Bronchial epithelial cell (primary cell): Measurements from ENCODE around the gene ZNF423. TPM values are rescaled to one million over a fixed set of nuclear protein-coding genes. Genes with fewer than 3 reads are reported as not detected.

ENCODE experiments used
- DNase-seq: peaks from one replicate; pipeline ENCODE4 v3.0.0-alpha.2; 2010; ENCODE audit warnings: low read depth
- FAIRE-seq: peaks from 2 replicates; lab custom pipeline; 2011; peaks lifted over from hg19 to GRCh38; lab: Jason Lieb, UNC
- H3K27me3 ChIP-seq: 2 replicates; pipeline ENCODE4 v1.5.1; 2011; ENCODE audit warnings: low read length; ENCODE audit not compliant: control insufficient read depth, insufficient read depth
- H3K36me3 ChIP-seq: 2 replicates; pipeline ENCODE4 v1.5.1; 2011; ENCODE audit warnings: low read length; ENCODE audit not compliant: control insufficient read depth, insufficient read depth
- H3K4me3 ChIP-seq: 2 replicates; pipeline ENCODE4 v1.5.1; 2011; ENCODE audit warnings: mild to moderate bottlenecking, low read depth, low read length, control low read depth
- CTCF ChIP-seq: IDR thresholded peaks from 2 replicates; pipeline ENCODE4 v1.5.1; 2011; ENCODE audit warnings: mild to moderate bottlenecking, moderate library complexity, low read length, control low read depth, inconsistent platforms; ENCODE audit not compliant: insufficient read depth, severe bottlenecking
- total RNA-seq: library from RNA; depleted of rRNA; stranded (reverse); fragments of >200 nt; gene quantifications from 2 replicates; pipeline ENCODE4 v1.2.1, GENCODE V29; 2014

The ZNF423 gene
- total RNA-seq, 1 donor from 2014 or later, result under 0.01 TPM

GRCh38 chr16:49546735-49547134 lies 309.2 kb downstream of the ZNF423 start:
- no peak for FAIRE-seq
- Histone ChIP-seq H3K36me3 (no peaks in the 10 kb centered on the region), H3K4me3 (no peak overlapping the region), H3K27me3 (no peaks in the 10 kb centered on the region)
- DNase-seq, result no peak
- TF ChIP-seq CTCF, result no peak

- FAIRE-seq, result no peak
- no peak for TF ChIP-seq CTCF
- Histone ChIP-seq H3K4me3 (no peak overlapping the region), H3K27me3 (no peaks in the 10 kb centered on the region), H3K36me3 (no peaks in the 10 kb centered on the region)
- no peak for DNase-seq
Measured at GRCh38 chr16:49545741-49546448, 310.0 kb downstream of the ZNF423 start.

GRCh38 chr16:49545243-49545642 lies 310.7 kb downstream of the ZNF423 start:
- no peak for TF ChIP-seq CTCF
- no peak for DNase-seq
- Histone ChIP-seq H3K4me3 (no peak overlapping the region), H3K27me3 (no peaks in the 10 kb centered on the region), H3K36me3 (no peaks in the 10 kb centered on the region)
- no peak for FAIRE-seq

- Histone ChIP-seq H3K27me3 (no peaks in the 10 kb centered on the region), H3K36me3 (no peaks in the 10 kb centered on the region), H3K4me3 (no peak overlapping the region)
- TF ChIP-seq CTCF, result no peak
- DNase-seq (no peak), FAIRE-seq (no peak)
Measured at GRCh38 chr16:49544828-49545227, 311.1 kb downstream of the ZNF423 start.

GRCh38 chr16:49543631-49543946 lies 312.3 kb downstream of the ZNF423 start:
- Histone ChIP-seq H3K36me3 (no peaks in the 10 kb centered on the region), H3K4me3 (no peak overlapping the region), H3K27me3 (no peaks in the 10 kb centered on the region)
- DNase-seq, result no peak
- no peak for FAIRE-seq
- TF ChIP-seq CTCF, result no peak
